ENCODE results near the gene NOTCH2. TPM values are rescaled to one million over a fixed set of nuclear protein-coding genes. Genes with fewer than 3 reads are reported as not detected.

The NOTCH2 gene
- polyA plus RNA-seq, 1 experiment: 40.7 TPM

- CTCF ChIA-PET: interaction anchor here (1.2 to 2.1 kb wide), 2 partner anchors 23 to 34 kb away, joined by 3 to 5 read pairs; no protein-coding TSS in a partner anchor
- Histone ChIP-seq H3K36me3 (ENCODE audit: control insufficient read depth, insufficient read depth, low read length) (peaks cover 47% of the 10 kb centered on the region), H3K27me3 (ENCODE audit: control insufficient read depth, insufficient read depth, low read length) (no peaks in the 10 kb centered on the region), H3K4me3 (ENCODE audit: low read depth, low read length) (no peak overlapping the region)
- no peak for TF ChIP-seq CTCF (IDR thresholded peaks at IDR 0.05; ENCODE audit: insufficient read depth, low read depth, low read length)
- POLR2A ChIA-PET: no interaction called here
- no peak for DNase-seq (ENCODE audit: low read depth)
Measured at GRCh38 chr1:119920104-119920968, 149.1 kb downstream of the NOTCH2 start.

- no peak for DNase-seq (ENCODE audit: low read depth)
- TF ChIP-seq CTCF (IDR thresholded peaks at IDR 0.05; ENCODE audit: insufficient read depth, low read depth, low read length): no peak
Measured at GRCh38 chr1:119919241-119919640, 150.2 kb downstream of the NOTCH2 start.

GRCh38 chr1:119918301-119918700 lies 151.2 kb downstream of the NOTCH2 start:
- Histone ChIP-seq H3K36me3 (ENCODE audit: control insufficient read depth, insufficient read depth, low read length) (peaks cover 41% of the 10 kb centered on the region), H3K27me3 (ENCODE audit: control insufficient read depth, insufficient read depth, low read length) (no peaks in the 10 kb centered on the region), H3K4me3 (ENCODE audit: low read depth, low read length) (no peak overlapping the region)
- ChIA-PET POLR2A (no interaction called here), CTCF (interaction anchor here (1.1 to 1.2 kb wide), 2 partner anchors 9 to 30 kb away, joined by 3 read pairs; no protein-coding TSS in a partner anchor)
- no peak for DNase-seq (ENCODE audit: low read depth)
- TF ChIP-seq CTCF (IDR thresholded peaks at IDR 0.05; ENCODE audit: insufficient read depth, low read depth, low read length): no peak

More at GRCh38 chr1:119919241-119919640, 150.2 kb downstream of the NOTCH2 start:
- Histone ChIP-seq H3K27me3 (ENCODE audit: control insufficient read depth, insufficient read depth, low read length) (no peaks in the 10 kb centered on the region), H3K36me3 (ENCODE audit: control insufficient read depth, insufficient read depth, low read length) (peaks cover 47% of the 10 kb centered on the region), H3K4me3 (ENCODE audit: low read depth, low read length) (no peak overlapping the region)
- POLR2A ChIA-PET: no interaction called here
- CTCF ChIA-PET: interaction anchor here (1.2 to 2.1 kb wide), 2 partner anchors 8 to 33 kb away, joined by 3 to 5 read pairs; no protein-coding TSS in a partner anchor

GRCh38 chr1:119917304-119918055 lies 152.0 kb downstream of the NOTCH2 start:
- Histone ChIP-seq H3K36me3 (ENCODE audit: control insufficient read depth, insufficient read depth, low read length) (peaks cover 34% of the 10 kb centered on the region), H3K4me3 (ENCODE audit: low read depth, low read length) (no peak overlapping the region), H3K27me3 (ENCODE audit: control insufficient read depth, insufficient read depth, low read length) (no peaks in the 10 kb centered on the region)
- ChIA-PET CTCF (interaction anchor here (1.1 kb wide), 1 partner anchor 31 kb away, joined by 3 read pairs; no protein-coding TSS in a partner anchor), POLR2A (no interaction called here)
- DNase-seq (ENCODE audit: low read depth): no peak
- TF ChIP-seq CTCF (IDR thresholded peaks at IDR 0.05; ENCODE audit: insufficient read depth, low read depth, low read length): no peak

- POLR2A ChIA-PET: no interaction called here
- peaks cover 28% of the 10 kb centered on the region for H3K36me3 ChIP-seq (ENCODE audit: control insufficient read depth, insufficient read depth, low read length)
- no peaks in the 10 kb centered on the region for H3K27me3 ChIP-seq (ENCODE audit: control insufficient read depth, insufficient read depth, low read length)
- no peak overlapping the region for H3K4me3 ChIP-seq (ENCODE audit: low read depth, low read length)
- no peak for TF ChIP-seq CTCF (IDR thresholded peaks at IDR 0.05; ENCODE audit: insufficient read depth, low read depth, low read length)
- DNase-seq (ENCODE audit: low read depth): no peak
- CTCF ChIA-PET: no interaction called here
Measured at GRCh38 chr1:119915517-119915916, 153.9 kb downstream of the NOTCH2 start.
